Sigmoid colon (tissue), 7 donors: Measurements from ENCODE around the gene RAVER2. TPM values are rescaled to one million over a fixed set of nuclear protein-coding genes. Genes with fewer than 3 reads are reported as not detected.

ENCODE experiments used
- DNase-seq: peaks from one replicate; pipeline ENCODE4 v3.0.0-alpha.2; 2019
- H3K27ac ChIP-seq, 4 donors: fragments of 200-600 bp; sonication (generic); one replicate each; pipeline ENCODE4 v1.5.1; 2016 to 2019; ENCODE audit warnings: mild to moderate bottlenecking in 1 of 4
- H3K27me3 ChIP-seq, 3 donors: fragments of 200-600 bp; sonication (generic); one replicate each; pipeline ENCODE4 v1.5.1; 2019; ENCODE audit warnings: mild to moderate bottlenecking in 1 of 3
- H3K36me3 ChIP-seq, 4 donors: fragments of 200-600 bp; sonication (generic); one replicate each; pipeline ENCODE4 v1.5.1; 2016 to 2019
- H3K4me1 ChIP-seq, 4 donors: fragments of 200-600 bp; sonication (generic); one replicate each; pipeline ENCODE4 v1.5.1; 2017 to 2019
- H3K4me3 ChIP-seq, 4 donors: fragments of 200-600 bp; sonication (generic); one replicate each; pipeline ENCODE4 v1.5.1; 2017 to 2019; ENCODE audit warnings: mild to moderate bottlenecking in 2 of 4, moderate library complexity in 1 of 4
- H3K9me3 ChIP-seq, 4 donors: fragments of 200-600 bp in 3 of 4; sonication (generic) in 3 of 4; one replicate each; pipeline versions ENCODE4 v1.5.1 to v1.6.1; 2013 to 2019
- CTCF ChIP-seq, 4 experiments: fragments of 450-650 bp in 3 of 4; fragments of 200-600 bp in 1 of 4; IDR thresholded peaks; one replicate each; pipeline ENCODE4 v1.5.1; 2016 to 2019; ENCODE audit warnings: antibody characterized with exemption in 4 of 4, mild to moderate bottlenecking in 3 of 4, moderate library complexity in 2 of 4
- EP300 ChIP-seq, 4 donors: sonication (generic); formaldehyde crosslinking; IDR thresholded peaks; one replicate each; pipeline ENCODE4 v1.6.1; 2017; ENCODE audit warnings: antibody characterized with exemption in 4 of 4
- POLR2A ChIP-seq, 2 donors: fragments of 450-650 bp; IDR thresholded peaks; one replicate each; pipeline ENCODE4 v1.6.1; 2016; ENCODE audit warnings: antibody characterized with exemption in 2 of 2, mild to moderate bottlenecking in 2 of 2, moderate library complexity in 2 of 2
- POLR2AphosphoS5 ChIP-seq, 4 donors: sonication (generic); formaldehyde crosslinking; IDR thresholded peaks; one replicate each; pipeline ENCODE4 v1.6.1; 2017; ENCODE audit warnings: antibody characterized with exemption in 4 of 4
- WGBS, 2 donors: extraction: QIAGEN DNeasy Blood & Tissue Kit; methylation state at CpG; one replicate each; pipeline ENCODE4 v1.1.7; 2013; 5-methylcytosine and 5-hydroxymethylcytosine counted together
- intact Hi-C: fragments of 100-400 bp; cut with DNase I; formaldehyde crosslinking; loops from one replicate; pipeline ENCODE4 v1.15.1; 2023
- polyA plus RNA-seq, 3 donors: library from polyadenylated mRNA; stranded (reverse); fragments of 200-250 nt; gene quantifications; one replicate each; pipeline ENCODE4 v1.2.3, GENCODE V29; 2013
- total RNA-seq, 4 donors: library from RNA; depleted of rRNA; stranded (reverse); fragments of >200 nt; gene quantifications; one replicate each; pipeline ENCODE4 v1.1.0, GENCODE V29; 2016
- donor health status: healthy with polysubstance abuse.
- donor health status: Bipolar disorder and iron deficiency.
- donor health status: healthy.

The RAVER2 gene
- total and polyA plus RNA-seq, 7 donors = 11.9 to 48.8 (median 17.5) TPM

- no peak for DNase-seq
- TF ChIP-seq POLR2AphosphoS5 (IDR thresholded peaks at IDR 0.05) (peak in 1 of 4 donors; percentile 46), CTCF (IDR thresholded peaks at IDR 0.05) (no peak)
- peak overlapping the region; percentile 83 to 91 (median 90) for H3K27ac ChIP-seq
- no peaks in the 10 kb centered on the region for H3K27me3 ChIP-seq
- H3K36me3 ChIP-seq = no peaks in the 10 kb centered on the region
- WGBS, 2 donors = 14 to 31% methylated on average over 8 of the region's 8 CpGs
- H3K4me3 ChIP-seq = peak overlapping the region; percentile 74 to 91 (median 82)
- H3K9me3 ChIP-seq = no peaks in the 10 kb centered on the region
- peaks cover 0 to 34% (median 25%) of the 10 kb centered on the region in 4 donors for H3K4me1 ChIP-seq
- intact Hi-C loops = loop anchor here (5.0 kb wide), 2 partner anchors 274 to 321 kb away; partner anchors contain the start of gene CACHD1
Measured at GRCh38 chr1:64745986-64746940, 1.4 kb downstream of the RAVER2 start.

GRCh38 chr1:64748222-64748621 lies 3.3 kb downstream of the RAVER2 start:
- Histone ChIP-seq H3K27ac (peak overlapping the region in 1 of 4 donors; percentile 14), H3K4me1 (peaks cover 0 to 34% (median 25%) of the 10 kb centered on the region in 4 donors), H3K9me3 (no peaks in the 10 kb centered on the region), H3K36me3 (no peaks in the 10 kb centered on the region), H3K27me3 (no peaks in the 10 kb centered on the region), H3K4me3 (no peak overlapping the region)
- intact Hi-C loops = loop anchor here (5.0 kb wide), 2 partner anchors 276 to 319 kb away; partner anchors contain the start of gene CACHD1
- TF ChIP-seq EP300 (IDR thresholded peaks at IDR 0.05) = no peak
- TF ChIP-seq POLR2A (IDR thresholded peaks at IDR 0.05) = no peak
- TF ChIP-seq CTCF (IDR thresholded peaks at IDR 0.05) = no peak
- DNase-seq = no peak
- WGBS, 2 donors = 27 to 69% methylated on average over 3 of the region's 3 CpGs

GRCh38 chr1:64748706-64749105 lies 3.8 kb downstream of the RAVER2 start:
- no peak for DNase-seq
- peaks cover 0 to 34% (median 25%) of the 10 kb centered on the region in 4 donors for H3K4me1 ChIP-seq
- 35 to 79% methylated on average over 5 of the region's 5 CpGs for WGBS, 2 donors
- no peaks in the 10 kb centered on the region for H3K36me3 ChIP-seq
- no peak overlapping the region for H3K4me3 ChIP-seq
- TF ChIP-seq POLR2A (IDR thresholded peaks at IDR 0.05) (no peak), CTCF (IDR thresholded peaks at IDR 0.05) (no peak)
- H3K27ac ChIP-seq = no peak overlapping the region
- H3K9me3 ChIP-seq = no peaks in the 10 kb centered on the region
- intact Hi-C loops = loop anchor here (5.0 kb wide), 2 partner anchors 276 to 319 kb away; partner anchors contain the start of gene CACHD1
- no peaks in the 10 kb centered on the region for H3K27me3 ChIP-seq

GRCh38 chr1:64750092-64750491 lies 5.2 kb downstream of the RAVER2 start:
- no peaks in the 10 kb centered on the region for H3K9me3 ChIP-seq
- intact Hi-C loops = no loop called here
- H3K4me1 ChIP-seq = peaks cover 0 to 29% (median 23%) of the 10 kb centered on the region in 4 donors
- TF ChIP-seq POLR2AphosphoS5 (IDR thresholded peaks at IDR 0.05) (no peak), CTCF (IDR thresholded peaks at IDR 0.05) (no peak), POLR2A (IDR thresholded peaks at IDR 0.05) (no peak), EP300 (IDR thresholded peaks at IDR 0.05) (no peak)
- H3K36me3 ChIP-seq = no peaks in the 10 kb centered on the region
- no peaks in the 10 kb centered on the region for H3K27me3 ChIP-seq
- H3K27ac ChIP-seq = no peak overlapping the region
- H3K4me3 ChIP-seq = no peak overlapping the region
- DNase-seq = no peak
- 7 to 51% methylated on average over 1 of the region's 1 CpG for WGBS, 2 donors
